ENCODE data around the gene SLC25A25. TPM values are rescaled to one million over a fixed set of nuclear protein-coding genes. Genes with fewer than 3 reads are reported as not detected.

Gene SLC25A25
- total and polyA plus RNA-seq, 8 donors: 7.9 to 37.1 (median 13.6) TPM

GRCh38 chr9:128081056-128081455 is 13.0 kb downstream of the SLC25A25 start:
- TF ChIP-seq CTCF (IDR thresholded peaks at IDR 0.05) (no peak), POLR2A (IDR thresholded peaks at IDR 0.05) (no peak), POLR2AphosphoS5 (IDR thresholded peaks at IDR 0.05) (peak in 2 of 3 donors; percentile 16 to 60)
- Histone ChIP-seq H3K4me1 (peaks cover 36 to 64% (median 52%) of the 10 kb centered on the region in 4 donors), H3K27me3 (no peaks in the 10 kb centered on the region), H3K27ac (peak overlapping the region; percentile 5 to 85 (median 71)), H3K9me3 (no peaks in the 10 kb centered on the region), H3K36me3 (no peaks in the 10 kb centered on the region), H3K4me3 (no peak overlapping the region)
- peak in 1 of 2 donors; percentile 83 for DNase-seq
- 32 to 55% (median 36%) methylated on average over 3 of the region's 3 CpGs for WGBS, 5 donors
- intact Hi-C loops (cut with DNase I; ENCODE audit: low total_unique reads): no loop called here

GRCh38 chr9:128082151-128082550 is 14.1 kb downstream of the SLC25A25 start:
- WGBS, 5 donors: 40 to 51% (median 46%) methylated on average over 7 of the region's 7 CpGs
- Histone ChIP-seq H3K9me3 (no peaks in the 10 kb centered on the region), H3K27ac (peak overlapping the region in 4 of 5 donors; percentile 41 to 85 (median 72)), H3K4me1 (peaks cover 36 to 64% (median 50%) of the 10 kb centered on the region in 4 donors), H3K27me3 (no peaks in the 10 kb centered on the region), H3K4me3 (no peak overlapping the region), H3K36me3 (no peaks in the 10 kb centered on the region)
- TF ChIP-seq EP300 (IDR thresholded peaks at IDR 0.05): no peak
- TF ChIP-seq CTCF (IDR thresholded peaks at IDR 0.05): no peak
- TF ChIP-seq POLR2AphosphoS5 (IDR thresholded peaks at IDR 0.05): no peak
- no peak for TF ChIP-seq POLR2A (IDR thresholded peaks at IDR 0.05)
- intact Hi-C loops (cut with DNase I; ENCODE audit: low total_unique reads): no loop called here
- DNase-seq: peak in 1 of 2 donors; percentile 75

- TF ChIP-seq CTCF (IDR thresholded peaks at IDR 0.05) (no peak), EP300 (IDR thresholded peaks at IDR 0.05) (no peak), POLR2AphosphoS5 (IDR thresholded peaks at IDR 0.05) (no peak), POLR2A (IDR thresholded peaks at IDR 0.05) (no peak)
- H3K4me1 ChIP-seq: peaks cover 24 to 59% (median 43%) of the 10 kb centered on the region in 4 donors
- H3K36me3 ChIP-seq: no peaks in the 10 kb centered on the region
- H3K4me3 ChIP-seq: no peak overlapping the region
- no peak overlapping the region for H3K27ac ChIP-seq
- intact Hi-C loops (cut with DNase I; ENCODE audit: low total_unique reads): no loop called here
- no peaks in the 10 kb centered on the region for H3K27me3 ChIP-seq
- no peaks in the 10 kb centered on the region for H3K9me3 ChIP-seq
- 90 to 96% (median 94%) methylated on average over 4 of the region's 4 CpGs for WGBS, 5 donors
- no peak for DNase-seq
Observed at GRCh38 chr9:128084746-128085145, 16.7 kb downstream of the SLC25A25 start.

- intact Hi-C loops (cut with DNase I; ENCODE audit: low total_unique reads): no loop called here
- no peak for DNase-seq
- Histone ChIP-seq H3K36me3 (no peaks in the 10 kb centered on the region), H3K4me1 (peaks cover 20 to 55% (median 36%) of the 10 kb centered on the region in 4 donors), H3K4me3 (no peak overlapping the region), H3K27ac (no peak overlapping the region), H3K9me3 (no peaks in the 10 kb centered on the region), H3K27me3 (no peaks in the 10 kb centered on the region)
- TF ChIP-seq POLR2A (IDR thresholded peaks at IDR 0.05): no peak
- TF ChIP-seq EP300 (IDR thresholded peaks at IDR 0.05): no peak
- no peak for TF ChIP-seq CTCF (IDR thresholded peaks at IDR 0.05)
- TF ChIP-seq POLR2AphosphoS5 (IDR thresholded peaks at IDR 0.05): no peak
- 88 to 93% (median 89%) methylated on average over 4 of the region's 4 CpGs for WGBS, 5 donors
Observed at GRCh38 chr9:128085943-128086342, 17.9 kb downstream of the SLC25A25 start.
